ENCODE measurements around the gene ZC3H7B. TPM values are rescaled to one million over a fixed set of nuclear protein-coding genes. Genes with fewer than 3 reads are reported as not detected.

Gene ZC3H7B, protein sequence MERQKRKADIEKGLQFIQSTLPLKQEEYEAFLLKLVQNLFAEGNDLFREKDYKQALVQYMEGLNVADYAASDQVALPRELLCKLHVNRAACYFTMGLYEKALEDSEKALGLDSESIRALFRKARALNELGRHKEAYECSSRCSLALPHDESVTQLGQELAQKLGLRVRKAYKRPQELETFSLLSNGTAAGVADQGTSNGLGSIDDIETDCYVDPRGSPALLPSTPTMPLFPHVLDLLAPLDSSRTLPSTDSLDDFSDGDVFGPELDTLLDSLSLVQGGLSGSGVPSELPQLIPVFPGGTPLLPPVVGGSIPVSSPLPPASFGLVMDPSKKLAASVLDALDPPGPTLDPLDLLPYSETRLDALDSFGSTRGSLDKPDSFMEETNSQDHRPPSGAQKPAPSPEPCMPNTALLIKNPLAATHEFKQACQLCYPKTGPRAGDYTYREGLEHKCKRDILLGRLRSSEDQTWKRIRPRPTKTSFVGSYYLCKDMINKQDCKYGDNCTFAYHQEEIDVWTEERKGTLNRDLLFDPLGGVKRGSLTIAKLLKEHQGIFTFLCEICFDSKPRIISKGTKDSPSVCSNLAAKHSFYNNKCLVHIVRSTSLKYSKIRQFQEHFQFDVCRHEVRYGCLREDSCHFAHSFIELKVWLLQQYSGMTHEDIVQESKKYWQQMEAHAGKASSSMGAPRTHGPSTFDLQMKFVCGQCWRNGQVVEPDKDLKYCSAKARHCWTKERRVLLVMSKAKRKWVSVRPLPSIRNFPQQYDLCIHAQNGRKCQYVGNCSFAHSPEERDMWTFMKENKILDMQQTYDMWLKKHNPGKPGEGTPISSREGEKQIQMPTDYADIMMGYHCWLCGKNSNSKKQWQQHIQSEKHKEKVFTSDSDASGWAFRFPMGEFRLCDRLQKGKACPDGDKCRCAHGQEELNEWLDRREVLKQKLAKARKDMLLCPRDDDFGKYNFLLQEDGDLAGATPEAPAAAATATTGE
- total RNA-seq (2021) (54.5 and 62.7 TPM in 2 replicates), Bru-seq, nascent RNA (percentile 65 among the genes with signal in this experiment), BruChase-seq, experiment 1, labeled RNA remaining after a 2-hour chase (percentile 72 among the genes with signal in this experiment), BruChase-seq, experiment 2, labeled RNA remaining after a 6-hour chase (percentile 79 among the genes with signal in this experiment)
- long read RNA-seq, full-length matches to known transcripts, result 1 of 49 reads
- long read RNA-seq, partial matches to known transcripts, result 45 of 49 reads
- long read RNA-seq, other reads (novel, unspliced or antisense), result 3 of 49 reads

DNA sequence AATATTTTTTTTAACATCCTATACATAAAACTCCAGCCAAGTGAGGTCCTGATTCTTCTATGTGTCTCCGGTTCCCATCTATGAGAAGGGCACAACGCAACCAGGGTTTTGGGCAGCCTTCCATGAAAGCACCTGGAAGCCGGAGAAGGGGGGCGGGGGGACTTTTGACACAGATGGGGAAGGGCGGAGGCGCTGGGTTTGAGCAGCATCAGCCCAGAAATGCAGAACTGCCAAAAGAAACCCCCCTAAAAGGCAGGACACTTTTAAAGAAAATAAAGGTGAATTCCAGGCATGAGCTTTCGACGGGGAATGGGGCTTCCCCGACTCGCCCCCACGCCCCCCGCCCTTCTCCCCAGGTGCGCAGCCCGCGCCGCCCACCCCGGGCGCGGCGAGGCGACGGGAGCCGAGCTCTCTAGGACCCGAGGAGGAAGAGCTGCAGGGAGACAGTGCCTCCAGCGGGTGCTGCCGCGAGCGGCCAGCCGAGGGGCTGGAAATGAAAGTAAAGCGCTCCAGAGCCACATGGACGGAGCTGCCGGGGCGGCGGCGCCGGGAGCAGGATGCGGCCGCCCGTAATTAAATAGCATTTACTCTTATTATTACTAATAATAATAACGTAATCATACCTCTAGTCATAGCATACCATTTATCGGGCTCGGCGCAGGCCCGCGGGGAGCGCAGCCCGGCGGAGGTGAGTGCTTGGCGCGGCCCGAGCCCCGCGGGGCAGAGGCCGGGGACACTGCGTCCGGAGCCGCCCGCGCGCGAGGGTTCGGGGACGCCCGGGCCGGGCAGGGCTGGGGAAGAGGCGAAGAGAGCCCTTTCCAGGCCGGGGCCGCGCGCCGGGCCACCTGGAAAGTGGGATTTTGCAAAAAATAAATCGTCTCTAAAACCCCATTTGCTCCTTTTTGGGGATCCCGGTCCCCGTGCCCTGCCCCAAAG is at the start of gene ZC3H7B:
Gene ZC3H7B, plus strand, starts transcription at position 441 of the 936 bp plus-strand sequence. CDS start 19,136 bp downstream, outside the sequence.
- intact Hi-C loops (cut with micrococcal nuclease; ENCODE audit: unreplicated experiment), result loop anchor here (1.0 to 5.0 kb wide), 2 partner anchors 15 to 81 kb away; partner anchors contain the start of genes RANGAP1 and TEF
- DNase-seq, result peak; percentile 77 to 79
- Histone ChIP-seq H3K79me2 (ENCODE audit: low read depth) (peaks cover 48% of the 10 kb centered on the region), H3K9me3 (ENCODE audit: insufficient read depth, low read depth) (no peaks in the 10 kb centered on the region), H3K9me2 (ENCODE audit: insufficient read depth) (no peaks in the 10 kb centered on the region), H3K36me3 (ENCODE audit: low read depth) (0 out of 2 replicates have a peak, but pooled peaks cover 8% of the 10 kb centered on the region), H3K27me3 (ENCODE audit: insufficient read depth, low read depth) (no peaks in the 10 kb centered on the region), H3F3A (ENCODE audit: insufficient read depth, low read depth) (peaks cover 24% of the 10 kb centered on the region; the same call in 1 of the 2 replicates), H4K20me1 (ENCODE audit: insufficient read depth) (peaks cover 12% of the 10 kb centered on the region), H3K4me3 (peak within 1 kb of the TSS; percentile 99), H3K4me1 (replicated peaks; ENCODE audit: insufficient read depth) (peaks cover 37% of the 10 kb centered on the region), H3K27ac (peak within 1 kb of the TSS; percentile 1; the same call in 1 of the 2 replicates), H2AFZ (peak within 1 kb of the TSS; percentile 94), H3K4me2 (peak within 1 kb of the TSS; percentile 74)
- ChIA-PET POLR2A (ENCODE audit: unreplicated experiment) (interaction anchor here (0.5 to 1.0 kb wide), 5 partner anchors 15 to 80 kb away, joined by 4 to 7 read pairs (median 4); partner anchors contain the start of genes RANGAP1 and TEF), CTCF (interaction anchor here (0.7 kb wide), 2 partner anchors 21 to 109 kb away, joined by 3 read pairs; no protein-coding TSS in a partner anchor)
- no TSS peak for BruUV-seq (replicated peaks)
- TF ChIP-seq, protein P1, sequence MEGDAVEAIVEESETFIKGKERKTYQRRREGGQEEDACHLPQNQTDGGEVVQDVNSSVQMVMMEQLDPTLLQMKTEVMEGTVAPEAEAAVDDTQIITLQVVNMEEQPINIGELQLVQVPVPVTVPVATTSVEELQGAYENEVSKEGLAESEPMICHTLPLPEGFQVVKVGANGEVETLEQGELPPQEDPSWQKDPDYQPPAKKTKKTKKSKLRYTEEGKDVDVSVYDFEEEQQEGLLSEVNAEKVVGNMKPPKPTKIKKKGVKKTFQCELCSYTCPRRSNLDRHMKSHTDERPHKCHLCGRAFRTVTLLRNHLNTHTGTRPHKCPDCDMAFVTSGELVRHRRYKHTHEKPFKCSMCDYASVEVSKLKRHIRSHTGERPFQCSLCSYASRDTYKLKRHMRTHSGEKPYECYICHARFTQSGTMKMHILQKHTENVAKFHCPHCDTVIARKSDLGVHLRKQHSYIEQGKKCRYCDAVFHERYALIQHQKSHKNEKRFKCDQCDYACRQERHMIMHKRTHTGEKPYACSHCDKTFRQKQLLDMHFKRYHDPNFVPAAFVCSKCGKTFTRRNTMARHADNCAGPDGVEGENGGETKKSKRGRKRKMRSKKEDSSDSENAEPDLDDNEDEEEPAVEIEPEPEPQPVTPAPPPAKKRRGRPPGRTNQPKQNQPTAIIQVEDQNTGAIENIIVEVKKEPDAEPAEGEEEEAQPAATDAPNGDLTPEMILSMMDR (conservative IDR thresholded peaks at IDR 0.05), result peak; percentile 63
- TF ChIP-seq EZH2 (IDR thresholded peaks at IDR 0.05; ENCODE audit: low read depth), result no peak

DNA sequence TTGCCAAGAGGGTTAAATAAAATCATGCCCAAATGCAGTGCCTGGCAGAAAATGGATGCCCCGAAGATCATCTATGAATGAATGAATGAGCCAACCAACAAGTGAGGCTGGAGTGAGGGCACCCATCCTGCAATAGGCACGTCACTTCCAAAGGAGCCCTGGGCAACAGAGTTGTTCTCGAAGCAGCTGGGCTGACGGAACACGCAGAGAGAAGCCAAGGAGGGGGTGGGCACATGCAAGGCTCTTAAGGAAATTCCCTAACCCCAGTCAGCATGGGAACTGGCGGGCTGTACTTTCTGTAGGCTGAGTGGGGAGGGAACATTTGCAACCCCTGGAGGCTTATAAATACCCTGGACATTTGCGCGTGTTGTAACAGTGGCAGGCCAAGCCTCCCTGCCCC is 49.0 kb upstream of the ZC3H7B start:
- DNase-seq, result no peak
- H3K4me1 ChIP-seq (replicated peaks; ENCODE audit: insufficient read depth), result peaks cover 15% of the 10 kb centered on the region
- H3K36me3 ChIP-seq (ENCODE audit: low read depth), result peaks cover 58% of the 10 kb centered on the region
- H3K79me2 ChIP-seq (ENCODE audit: low read depth), result 0 out of 2 replicates have a peak, but pooled peaks cover 7% of the 10 kb centered on the region
- H3K27me3 ChIP-seq (ENCODE audit: insufficient read depth, low read depth), result no peaks in the 10 kb centered on the region
- no peak overlapping the region for H3K4me2 ChIP-seq
- CTCF ChIA-PET, result no interaction called here
- no peaks in the 10 kb centered on the region for H3K9me2 ChIP-seq (ENCODE audit: insufficient read depth)
- peaks cover 20% of the 10 kb centered on the region; the same call in 1 of the 2 replicates for H3F3A ChIP-seq (ENCODE audit: insufficient read depth, low read depth)
- H3K27ac ChIP-seq, result no peak overlapping the region
- no peaks in the 10 kb centered on the region for H3K9me3 ChIP-seq (ENCODE audit: insufficient read depth, low read depth)
- TF ChIP-seq, protein P1 (conservative IDR thresholded peaks at IDR 0.05), result no peak
- no peak for TF ChIP-seq EZH2 (IDR thresholded peaks at IDR 0.05; ENCODE audit: low read depth)
- BruUV-seq (replicated peaks), result no TSS peak
- no peak overlapping the region for H3K4me3 ChIP-seq
- intact Hi-C loops (cut with micrococcal nuclease; ENCODE audit: unreplicated experiment), result no loop called here
- H2AFZ ChIP-seq, result no peak overlapping the region
- peaks cover 14% of the 10 kb centered on the region for H4K20me1 ChIP-seq (ENCODE audit: insufficient read depth)
- POLR2A ChIA-PET (ENCODE audit: unreplicated experiment), result no interaction called here

Data from PC-9 (cell line).